Left lobe of liver (tissue), 1 donor: ENCODE data around the gene ACTA1. TPM values are rescaled to one million over a fixed set of nuclear protein-coding genes. Genes with fewer than 3 reads are reported as not detected.

Experiments used
- total RNA-seq: library from RNA; stranded (reverse); gene quantifications from one replicate; pipeline ENCODE4 v1.2.1, GENCODE V29; 2021
- donor health status: DM: no; HTN: yes; CAD: no.

The ACTA1 gene
- total RNA-seq, 1 donor from 2014 or later = not detected

Other genes starting within 250 kb of the ACTA1 start
- 63.7 TPM for gene RAB4A, start 163.0 kb downstream of the ACTA1 start, total RNA-seq
- 1.9 TPM for gene CCSAP, start 91.0 kb downstream of the ACTA1 start, total RNA-seq
- gene NUP133, start 74.2 kb upstream of the ACTA1 start, total RNA-seq = 12.1 TPM
- 16.4 TPM for gene ABCB10, start 124.6 kb upstream of the ACTA1 start, total RNA-seq
- gene TAF5L, start 192.0 kb upstream of the ACTA1 start, total RNA-seq = 9.0 TPM
- 3.0 TPM for gene URB2, start 192.2 kb upstream of the ACTA1 start, total RNA-seq